SK-N-SH (cell line): ENCODE data around the gene HLA-DMA. TPM values are rescaled to one million over a fixed set of nuclear protein-coding genes. Genes with fewer than 3 reads are reported as not detected.

Experiments used
- CTCF ChIA-PET: fragments of 300-600, 350-600 bp; formaldehyde crosslinking; extraction: SDS; loops from one replicate; lab custom pipeline; 2021; lab: Yijun Ruan, JAX
- POLR2A ChIA-PET: fragments of 350-600 bp; sonication (Branson Sonifier 250); formaldehyde crosslinking; extraction: SDS; loops from one replicate; lab custom pipeline; 2020; ENCODE audit warnings: antibody characterized with exemption, inconsistent platforms; lab: Yijun Ruan, JAX
- DNase-seq: peaks from one replicate; pipeline ENCODE4 v3.0.0; 2012
- H2AFZ ChIP-seq: fragments of 200-600 bp; sonication (generic); 2 replicates; pipeline ENCODE4 v1.8.1; 2016; ENCODE audit warnings: antibody characterized with exemption, mild to moderate bottlenecking, low read depth
- H3F3A ChIP-seq: fragments of 200-600 bp; sonication (generic); replicated peaks from 2 replicates; pipeline ENCODE3; 2016; ENCODE audit warnings: antibody characterized with exemption, mild to moderate bottlenecking; ENCODE audit not compliant: insufficient read depth
- H3K27ac ChIP-seq, 2 experiments: fragments of 200-500 bp in 1 of 2; fragments of 200-600 bp in 1 of 2; sonication (Bioruptor generic) in 1 of 2; sonication (generic), shearing (Covaris generic) in 1 of 2; 2 replicates each; pipeline versions ENCODE4 v1.5.1 to v1.6.1; 2014 to 2016; ENCODE audit warnings: low read depth in 2 of 2, inconsistent platforms in 1 of 2, low read length in 1 of 2, mild to moderate bottlenecking in 1 of 2, mixed read lengths in 1 of 2
- H3K27me3 ChIP-seq: fragments of 200-600 bp; sonication (generic), shearing (Covaris generic); 2 replicates; pipeline ENCODE4 v1.6.1; 2016; ENCODE audit warnings: mixed run types; ENCODE audit not compliant: insufficient read depth
- H3K36me3 ChIP-seq, 2 experiments: fragments of 200-500 bp in 1 of 2; fragments of 200-600 bp in 1 of 2; sonication (Bioruptor generic) in 1 of 2; sonication (generic) in 1 of 2; replicated peaks in 1 of 2; 2 replicates each; pipeline versions ENCODE3 to v1.5.1; 2014 to 2016; ENCODE audit warnings: low read length in 1 of 2, mild to moderate bottlenecking in 1 of 2; ENCODE audit not compliant: insufficient read depth in 2 of 2, control insufficient read depth in 1 of 2
- H3K4me1 ChIP-seq, 2 experiments: fragments of 200-500 bp in 1 of 2; fragments of 200-600 bp in 1 of 2; sonication (Bioruptor generic) in 1 of 2; sonication (generic), shearing (Covaris generic) in 1 of 2; 2 replicates each; pipeline versions ENCODE4 v1.5.1 to v1.6.1; 2014 to 2016; ENCODE audit warnings: low read depth in 1 of 2, low read length in 1 of 2, mixed run types in 1 of 2; ENCODE audit not compliant: insufficient read depth in 2 of 2, control insufficient read depth in 1 of 2
- H3K4me2 ChIP-seq: fragments of 200-600 bp; sonication (generic), shearing (Covaris generic); 2 replicates; pipeline ENCODE4 v1.6.1; 2017; ENCODE audit warnings: mixed run types
- H3K4me3 ChIP-seq, 2 experiments: fragments of 200-500 bp in 1 of 2; fragments of 200-600 bp in 1 of 2; sonication (Bioruptor generic) in 1 of 2; sonication (generic), shearing (Covaris generic) in 1 of 2; 2 replicates each; pipeline versions ENCODE4 v1.5.1 to v1.8.1; 2014 to 2016; ENCODE audit warnings: low read depth in 2 of 2, inconsistent platforms in 1 of 2, low read length in 1 of 2, mild to moderate bottlenecking in 1 of 2, mixed read lengths in 1 of 2, moderate library complexity in 1 of 2
- H3K79me2 ChIP-seq: fragments of 200-600 bp; sonication (generic); 2 replicates; pipeline ENCODE4 v1.8.1; 2017; ENCODE audit warnings: mild to moderate bottlenecking; ENCODE audit not compliant: insufficient read depth
- H3K9ac ChIP-seq: fragments of 200-600 bp; sonication (generic); 2 replicates; pipeline ENCODE4 v1.6.1; 2017; ENCODE audit warnings: mixed run types
- H3K9me2 ChIP-seq: fragments of 200-600 bp; sonication (generic); 2 replicates; pipeline ENCODE4 v1.6.1; 2017; ENCODE audit warnings: mixed run types
- H3K9me3 ChIP-seq: fragments of 200-600 bp; sonication (generic); 2 replicates; pipeline ENCODE4 v1.6.1; 2017; ENCODE audit warnings: mixed run types, mild to moderate bottlenecking, moderate library complexity
- H4K20me1 ChIP-seq: fragments of 200-600 bp; sonication (generic); 2 replicates; pipeline ENCODE4 v1.6.1; 2017; ENCODE audit warnings: mild to moderate bottlenecking, mixed run types; ENCODE audit not compliant: insufficient read depth
- CHD2 ChIP-seq: fragments of 150-350 bp; IDR thresholded peaks from 2 replicates; pipeline ENCODE4 v1.6.1; 2018; ENCODE audit warnings: low read length; ENCODE audit not compliant: partially characterized antibody
- ELF1 ChIP-seq: IDR thresholded peaks from 2 replicates; pipeline ENCODE4 v1.4.0; 2012
- EZH2phosphoT487 ChIP-seq: fragments of 200-600 bp; sonication (generic); IDR thresholded peaks from 2 replicates; pipeline ENCODE4 v1.6.1; 2017; ENCODE audit warnings: low read depth, mixed run types, mild to moderate bottlenecking, antibody characterized with exemption, moderate library complexity, borderline replicate concordance
- FOXJ3 ChIP-seq: sonication (generic); formaldehyde crosslinking; IDR thresholded peaks from 2 replicates; pipeline ENCODE4 v1.5.1; 2020; ENCODE audit warnings: mild to moderate bottlenecking, missing genetic modification reagents
- GABPA ChIP-seq: IDR thresholded peaks from 2 replicates; pipeline ENCODE4 v1.4.0; 2012; ENCODE audit warnings: low read depth, mild to moderate bottlenecking
- MEF2A ChIP-seq: IDR thresholded peaks from 2 replicates; pipeline ENCODE4 v1.4.0; 2012; ENCODE audit warnings: low read depth, borderline replicate concordance
- POLR2AphosphoS5 ChIP-seq: IDR thresholded peaks from 2 replicates; pipeline ENCODE4 v1.6.1; 2012; ENCODE audit warnings: low read depth, low read length
- RAD21 ChIP-seq: IDR thresholded peaks from 2 replicates; pipeline ENCODE4 v1.6.1; 2012; ENCODE audit warnings: mild to moderate bottlenecking, low read length
- RFX5 ChIP-seq: IDR thresholded peaks from 2 replicates; pipeline ENCODE4 v1.6.1; 2012; ENCODE audit warnings: mild to moderate bottlenecking, improper control_type of control experiment, low read length
- RXRA ChIP-seq: IDR thresholded peaks from 2 replicates; pipeline ENCODE4 v1.4.0; 2012; ENCODE audit warnings: low read depth, mild to moderate bottlenecking, borderline replicate concordance
- SMC3 ChIP-seq: IDR thresholded peaks from 2 replicates; pipeline ENCODE4 v1.6.1; 2012; ENCODE audit warnings: low read depth, low read length, improper control_type of control experiment
- TAF1 ChIP-seq: IDR thresholded peaks from 2 replicates; pipeline ENCODE4 v1.6.1; 2012; ENCODE audit warnings: low read depth, mild to moderate bottlenecking, low read length, moderate library complexity, borderline replicate concordance
- TCF12 ChIP-seq: IDR thresholded peaks from 2 replicates; pipeline ENCODE4 v1.4.0; 2012
- YY1 ChIP-seq: IDR thresholded peaks from 2 replicates; pipeline ENCODE4 v1.4.0; 2012; ENCODE audit warnings: low read depth, mild to moderate bottlenecking
- WGBS: methylation state at CpG from one replicate; pipeline ENCODE4 v1.1.6; 2017; ENCODE audit warnings: low lambda C conversion rate; 5-methylcytosine and 5-hydroxymethylcytosine counted together
- polyA plus RNA-seq, 3 experiments: library from polyadenylated mRNA; depleted of rRNA; stranded (reverse); fragments of >200 nt; gene quantifications; 2 replicates each; pipeline ENCODE4 v1.2.3, GENCODE V29; 2012
- TF ChIP-seq, protein P1 (sequence below): fragments of 200-600 bp; sonication (generic); IDR thresholded peaks from 2 replicates; pipeline ENCODE4 v1.6.1; 2017; ENCODE audit warnings: antibody characterized with exemption, mild to moderate bottlenecking, moderate library complexity
- TF ChIP-seq, protein P2 (sequence below): IDR thresholded peaks from 2 replicates; pipeline ENCODE4 v1.6.1; 2012; ENCODE audit warnings: mild to moderate bottlenecking, low read depth, low read length, moderate library complexity
- TF ChIP-seq, protein P3 (sequence below): IDR thresholded peaks from 2 replicates; pipeline ENCODE4 v1.4.0; 2012; ENCODE audit warnings: low read depth, borderline replicate concordance

The HLA-DMA gene
- polyA plus RNA-seq, 1 of the 3 experiments (the other 2 are of a cell fraction) = 1.2 TPM

DNA sequence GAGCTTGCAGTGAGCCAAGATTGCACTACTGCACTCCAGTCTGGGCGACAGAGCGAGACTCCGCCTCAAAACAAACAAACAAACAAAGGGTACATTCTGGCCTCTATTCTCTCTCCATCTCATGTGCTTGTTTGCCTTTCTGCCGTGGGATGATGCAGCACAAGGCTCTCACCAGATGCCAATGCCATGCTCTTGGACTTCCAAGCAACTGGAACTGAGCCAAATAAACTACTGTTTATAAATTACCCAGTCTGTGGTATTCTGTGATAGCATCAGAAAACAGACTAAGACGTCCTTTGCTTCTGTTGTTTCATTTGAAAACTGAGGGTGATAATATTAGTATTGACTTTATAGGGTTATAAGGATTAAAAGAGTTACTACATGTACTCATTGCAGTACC, 11.9 kb upstream of the HLA-DMA start (continued):
- TF ChIP-seq POLR2AphosphoS5 (no peak), FOXJ3 (CRISPR knock-in tag) (no peak), TAF1 (no peak), TCF12 (no peak), RAD21 (no peak), YY1 (no peak)
- TF ChIP-seq, protein P1, sequence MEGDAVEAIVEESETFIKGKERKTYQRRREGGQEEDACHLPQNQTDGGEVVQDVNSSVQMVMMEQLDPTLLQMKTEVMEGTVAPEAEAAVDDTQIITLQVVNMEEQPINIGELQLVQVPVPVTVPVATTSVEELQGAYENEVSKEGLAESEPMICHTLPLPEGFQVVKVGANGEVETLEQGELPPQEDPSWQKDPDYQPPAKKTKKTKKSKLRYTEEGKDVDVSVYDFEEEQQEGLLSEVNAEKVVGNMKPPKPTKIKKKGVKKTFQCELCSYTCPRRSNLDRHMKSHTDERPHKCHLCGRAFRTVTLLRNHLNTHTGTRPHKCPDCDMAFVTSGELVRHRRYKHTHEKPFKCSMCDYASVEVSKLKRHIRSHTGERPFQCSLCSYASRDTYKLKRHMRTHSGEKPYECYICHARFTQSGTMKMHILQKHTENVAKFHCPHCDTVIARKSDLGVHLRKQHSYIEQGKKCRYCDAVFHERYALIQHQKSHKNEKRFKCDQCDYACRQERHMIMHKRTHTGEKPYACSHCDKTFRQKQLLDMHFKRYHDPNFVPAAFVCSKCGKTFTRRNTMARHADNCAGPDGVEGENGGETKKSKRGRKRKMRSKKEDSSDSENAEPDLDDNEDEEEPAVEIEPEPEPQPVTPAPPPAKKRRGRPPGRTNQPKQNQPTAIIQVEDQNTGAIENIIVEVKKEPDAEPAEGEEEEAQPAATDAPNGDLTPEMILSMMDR = no peak
- TF ChIP-seq, protein P2, sequence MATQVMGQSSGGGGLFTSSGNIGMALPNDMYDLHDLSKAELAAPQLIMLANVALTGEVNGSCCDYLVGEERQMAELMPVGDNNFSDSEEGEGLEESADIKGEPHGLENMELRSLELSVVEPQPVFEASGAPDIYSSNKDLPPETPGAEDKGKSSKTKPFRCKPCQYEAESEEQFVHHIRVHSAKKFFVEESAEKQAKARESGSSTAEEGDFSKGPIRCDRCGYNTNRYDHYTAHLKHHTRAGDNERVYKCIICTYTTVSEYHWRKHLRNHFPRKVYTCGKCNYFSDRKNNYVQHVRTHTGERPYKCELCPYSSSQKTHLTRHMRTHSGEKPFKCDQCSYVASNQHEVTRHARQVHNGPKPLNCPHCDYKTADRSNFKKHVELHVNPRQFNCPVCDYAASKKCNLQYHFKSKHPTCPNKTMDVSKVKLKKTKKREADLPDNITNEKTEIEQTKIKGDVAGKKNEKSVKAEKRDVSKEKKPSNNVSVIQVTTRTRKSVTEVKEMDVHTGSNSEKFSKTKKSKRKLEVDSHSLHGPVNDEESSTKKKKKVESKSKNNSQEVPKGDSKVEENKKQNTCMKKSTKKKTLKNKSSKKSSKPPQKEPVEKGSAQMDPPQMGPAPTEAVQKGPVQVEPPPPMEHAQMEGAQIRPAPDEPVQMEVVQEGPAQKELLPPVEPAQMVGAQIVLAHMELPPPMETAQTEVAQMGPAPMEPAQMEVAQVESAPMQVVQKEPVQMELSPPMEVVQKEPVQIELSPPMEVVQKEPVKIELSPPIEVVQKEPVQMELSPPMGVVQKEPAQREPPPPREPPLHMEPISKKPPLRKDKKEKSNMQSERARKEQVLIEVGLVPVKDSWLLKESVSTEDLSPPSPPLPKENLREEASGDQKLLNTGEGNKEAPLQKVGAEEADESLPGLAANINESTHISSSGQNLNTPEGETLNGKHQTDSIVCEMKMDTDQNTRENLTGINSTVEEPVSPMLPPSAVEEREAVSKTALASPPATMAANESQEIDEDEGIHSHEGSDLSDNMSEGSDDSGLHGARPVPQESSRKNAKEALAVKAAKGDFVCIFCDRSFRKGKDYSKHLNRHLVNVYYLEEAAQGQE = no peak

DNA sequence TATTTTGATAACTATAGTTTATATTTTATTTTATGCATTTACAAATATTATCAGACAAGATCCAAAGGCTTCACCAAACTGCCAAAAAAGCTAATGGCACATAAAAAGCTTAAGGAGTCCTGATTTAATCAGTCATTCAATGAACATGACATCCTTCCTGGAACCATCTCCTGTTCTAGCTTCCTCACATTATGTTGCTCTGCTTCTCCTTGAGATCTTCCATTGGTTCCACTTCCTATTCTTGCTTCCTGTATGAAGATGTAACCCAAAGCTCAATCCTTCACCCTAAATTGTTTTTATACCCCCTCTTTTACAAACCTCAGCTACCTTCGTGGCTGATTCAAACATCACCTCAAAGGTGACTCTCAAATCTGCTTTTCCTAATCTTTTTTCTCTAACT, 11.0 kb upstream of the HLA-DMA start:
- Histone ChIP-seq H3K79me2 (peaks cover 26% of the 10 kb centered on the region), H3K27me3 (no peaks in the 10 kb centered on the region), H3K9me2 (no peaks in the 10 kb centered on the region), H3K36me3 (no peaks in the 10 kb centered on the region), H3K27ac (no peak overlapping the region), H3K4me2 (no peak overlapping the region), H3K9ac (no peak overlapping the region), H3K4me3 (no peak overlapping the region), H3K4me1 (peaks cover 6% of the 10 kb centered on the region in 2 experiments; a peak in 3 of 4 replicates), H2AFZ (no peak overlapping the region), H4K20me1 (no peaks in the 10 kb centered on the region), H3K9me3 (no peaks in the 10 kb centered on the region), H3F3A (peaks cover 5% of the 10 kb centered on the region)
- WGBS = 93% methylated on average over 1 of the region's 1 CpG
- ChIA-PET CTCF (interaction anchor here (0.9 to 2.8 kb wide), 5 partner anchors 9 to 78 kb away, joined by 3 to 17 read pairs (median 4); partner anchors contain the start of gene HLA-DMA), POLR2A (no interaction called here)
- no peak for DNase-seq
- TF ChIP-seq EZH2phosphoT487 (no peak), ELF1 (no peak), FOXJ3 (CRISPR knock-in tag) (no peak), CHD2 (no peak), SMC3 (no peak), TCF12 (no peak), RFX5 (no peak), MEF2A (no peak), GABPA (no peak), RXRA (no peak), TAF1 (no peak)
- TF ChIP-seq, protein P3, sequence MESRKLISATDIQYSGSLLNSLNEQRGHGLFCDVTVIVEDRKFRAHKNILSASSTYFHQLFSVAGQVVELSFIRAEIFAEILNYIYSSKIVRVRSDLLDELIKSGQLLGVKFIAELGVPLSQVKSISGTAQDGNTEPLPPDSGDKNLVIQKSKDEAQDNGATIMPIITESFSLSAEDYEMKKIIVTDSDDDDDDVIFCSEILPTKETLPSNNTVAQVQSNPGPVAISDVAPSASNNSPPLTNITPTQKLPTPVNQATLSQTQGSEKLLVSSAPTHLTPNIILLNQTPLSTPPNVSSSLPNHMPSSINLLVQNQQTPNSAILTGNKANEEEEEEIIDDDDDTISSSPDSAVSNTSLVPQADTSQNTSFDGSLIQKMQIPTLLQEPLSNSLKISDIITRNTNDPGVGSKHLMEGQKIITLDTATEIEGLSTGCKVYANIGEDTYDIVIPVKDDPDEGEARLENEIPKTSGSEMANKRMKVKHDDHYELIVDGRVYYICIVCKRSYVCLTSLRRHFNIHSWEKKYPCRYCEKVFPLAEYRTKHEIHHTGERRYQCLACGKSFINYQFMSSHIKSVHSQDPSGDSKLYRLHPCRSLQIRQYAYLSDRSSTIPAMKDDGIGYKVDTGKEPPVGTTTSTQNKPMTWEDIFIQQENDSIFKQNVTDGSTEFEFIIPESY = no peak
- TF ChIP-seq, protein P1 = no peak
- TF ChIP-seq, protein P2 = no peak
